Panc1 (cell line): Measurements from ENCODE around the gene PRDM5. TPM values are rescaled to one million over a fixed set of nuclear protein-coding genes. Genes with fewer than 3 reads are reported as not detected.

Source experiments
- ATAC-seq: fragments of 200-7000 bp; cut with Tn5 transposase; 2 replicates; pipeline ENCODE4 v1.9.1; 2020; ENCODE audit warnings: mild to moderate bottlenecking, moderate library complexity
- BruUV-seq: library from RNA; stranded (reverse); fragments of 400-500 nt; replicated peaks from 2 replicates; lab custom pipeline; 2021; lab: Mats Ljungman, UMichigan
- CTCF ChIA-PET: fragments of 300-600 bp; sonication (Branson Sonifier 250); formaldehyde crosslinking; loops from one replicate; lab custom pipeline; 2022; ENCODE audit warnings: antibody characterized with exemption; lab: Charles Lee
- POLR2A ChIA-PET: fragments of 300-600 bp; sonication (Branson Sonifier 250); formaldehyde crosslinking; loops from one replicate; lab custom pipeline; 2022; ENCODE audit warnings: antibody characterized with exemption; lab: Charles Lee
- DNase-seq: peaks from one replicate; pipeline ENCODE4 v3.0.0-alpha.2; 2010; ENCODE audit warnings: low read depth, low spot score
- H3K27ac ChIP-seq: 2 replicates; pipeline ENCODE4 v1.5.1; 2011; ENCODE audit warnings: mild to moderate bottlenecking, low read length, inconsistent platforms
- H3K27me3 ChIP-seq: fragments of 200-500 bp; sonication (Bioruptor generic); 2 replicates; pipeline ENCODE4 v1.6.0; 2014; ENCODE audit warnings: low read length, inconsistent platforms; ENCODE audit not compliant: control insufficient read depth, insufficient read depth
- H3K36me3 ChIP-seq: fragments of 200-500 bp; sonication (Bioruptor generic); 2 replicates; pipeline ENCODE4 v1.5.1; 2014; ENCODE audit warnings: inconsistent platforms, mild to moderate bottlenecking, low read length, moderate library complexity; ENCODE audit not compliant: control insufficient read depth, insufficient read depth
- H3K4me1 ChIP-seq: 2 replicates; pipeline ENCODE4 v1.5.1; 2011; ENCODE audit warnings: inconsistent platforms, mild to moderate bottlenecking, low read length, moderate library complexity; ENCODE audit not compliant: control insufficient read depth, insufficient read depth
- H3K4me3 ChIP-seq, 2 experiments: 2 replicates each; pipeline ENCODE4 v1.5.1; 2011 to 2012; ENCODE audit warnings: low read depth in 2 of 2, low read length in 2 of 2, mild to moderate bottlenecking in 2 of 2, inconsistent platforms in 1 of 2, moderate library complexity in 1 of 2
- H3K9me3 ChIP-seq: fragments of 200-500 bp; sonication (Bioruptor generic); 2 replicates; pipeline ENCODE4 v1.5.1; 2014; ENCODE audit warnings: low read depth, mild to moderate bottlenecking, inconsistent platforms, low read length, moderate library complexity; ENCODE audit not compliant: control insufficient read depth, insufficient read depth
- CTCF ChIP-seq: fragments of 450-650 bp; IDR thresholded peaks from 2 replicates; pipeline ENCODE4 v1.5.1; 2017; ENCODE audit warnings: mild to moderate bottlenecking
- POLR2AphosphoS5 ChIP-seq: IDR thresholded peaks from 2 replicates; pipeline ENCODE4 v1.6.1; 2012; ENCODE audit warnings: mild to moderate bottlenecking, low read depth, low read length, moderate library complexity
- REST ChIP-seq, 2 experiments: IDR thresholded peaks; 2 replicates each; pipeline ENCODE4 v1.6.1; 2011 to 2012; ENCODE audit warnings: low read depth in 2 of 2, control low read depth in 1 of 2, low read length in 1 of 2, mild to moderate bottlenecking in 1 of 2, moderate library complexity in 1 of 2; ENCODE audit not compliant: insufficient read depth in 1 of 2
- SIN3A ChIP-seq: IDR thresholded peaks from 2 replicates; pipeline ENCODE4 v1.6.1; 2012; ENCODE audit warnings: low read depth, mild to moderate bottlenecking, low read length, moderate library complexity, borderline replicate concordance; ENCODE audit not compliant: insufficient read depth
- TCF7L2 ChIP-seq: IDR thresholded peaks from 2 replicates; pipeline ENCODE4 v1.6.1; 2011; ENCODE audit warnings: mild to moderate bottlenecking, low read depth, low read length, inconsistent platforms
- in situ Hi-C: cut with HindIII; loops from 2 replicates; pipeline ENCODE4 v1.10.0; 2016; ENCODE audit warnings: low sequenced_read_pairs, low pct_unique_long_range_greater_than_20kb
- intact Hi-C: fragments of 100-400 bp; cut with micrococcal nuclease; formaldehyde crosslinking; loops from one replicate; pipeline ENCODE4 v1.10.0; 2022; ENCODE audit not compliant: unreplicated experiment
- total RNA-seq: library from RNA; stranded (reverse); gene quantifications from one replicate; pipeline ENCODE4 v1.2.1, GENCODE V29; 2021; ENCODE audit not compliant: unreplicated experiment

Gene PRDM5
- total RNA-seq, 1 experiment from 2014 or later, result 8.4 TPM

GRCh38 chr4:120773641-120774040 is 148.9 kb downstream of the PRDM5 start:
- H3K4me3 ChIP-seq, result no peak overlapping the region
- no peaks in the 10 kb centered on the region for H3K4me1 ChIP-seq
- POLR2A ChIA-PET, result no interaction called here
- TF ChIP-seq SIN3A (no peak), REST (IDR thresholded peaks at IDR 0.05; ENCODE audit: insufficient read depth in 1 of 2, low read depth in 2 of 2, low read length in 1 of 2) (no peak), TCF7L2 (no peak), POLR2AphosphoS5 (no peak), CTCF (no peak)
- CTCF ChIA-PET, result no interaction called here
- in situ Hi-C loops (no loop called here), intact Hi-C loops (no loop called here)
- no peaks in the 10 kb centered on the region for H3K36me3 ChIP-seq
- no peaks in the 10 kb centered on the region for H3K9me3 ChIP-seq
- BruUV-seq, result no TSS peak
- DNase-seq (no peak), ATAC-seq (no peak)
- H3K27ac ChIP-seq, result no peak overlapping the region
- no peaks in the 10 kb centered on the region for H3K27me3 ChIP-seq

- ChIA-PET CTCF (no interaction called here), POLR2A (no interaction called here)
- ATAC-seq (no peak), DNase-seq (no peak)
- intact Hi-C loops, result no loop called here
- no TSS peak for BruUV-seq
- no peaks in the 10 kb centered on the region for H3K36me3 ChIP-seq
- TF ChIP-seq SIN3A (no peak), TCF7L2 (no peak), CTCF (peak; percentile 11; the same call in 1 of the 2 replicates), POLR2AphosphoS5 (no peak), REST (IDR thresholded peaks at IDR 0.05; ENCODE audit: insufficient read depth in 1 of 2, low read depth in 2 of 2, low read length in 1 of 2) (no peak)
- no peaks in the 10 kb centered on the region for H3K27me3 ChIP-seq
- no peaks in the 10 kb centered on the region for H3K4me1 ChIP-seq
- H3K4me3 ChIP-seq, result no peak overlapping the region
- in situ Hi-C loops, result no loop called here
- H3K9me3 ChIP-seq, result no peaks in the 10 kb centered on the region
- H3K27ac ChIP-seq, result no peak overlapping the region
Observed at GRCh38 chr4:120771907-120772306, 150.6 kb downstream of the PRDM5 start.
